Central memory CD4-positive, alpha-beta T cell (primary cell): ENCODE measurements around the gene CDC123.
A peak's percentile ranks its signal among the peaks of the same experiment; 100 is the strongest.
"Not testable (repeated sequence)": the region's sequence is repeated elsewhere in the genome, so short reads cannot be mapped to it uniquely, and the experiment has no call there.

Source experiments
- DNase-seq: peaks from one replicate; pipeline ENCODE4 v3.0.0; 2022

The CDC123 gene

DNA sequence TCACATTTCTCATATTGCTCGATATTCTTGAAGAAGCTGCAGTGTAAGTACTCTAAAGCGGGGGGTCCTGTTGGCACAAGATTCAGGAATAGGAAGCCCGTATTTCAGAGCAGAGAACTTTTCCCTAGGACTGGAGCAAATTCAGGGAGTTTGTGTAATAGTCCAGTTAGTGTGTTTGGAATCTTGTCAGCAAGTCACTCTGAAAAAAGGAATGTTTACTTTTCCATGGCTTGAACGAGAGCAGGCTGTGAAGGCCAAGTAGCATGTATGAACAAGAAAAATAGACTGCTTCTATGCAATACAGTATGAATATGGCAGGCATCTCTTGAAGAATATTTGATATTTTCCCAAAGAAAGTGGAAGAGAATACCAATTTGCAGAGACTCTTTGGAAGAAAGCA is 39.8 kb downstream of the CDC123 start:
- no peak for DNase-seq

DNA sequence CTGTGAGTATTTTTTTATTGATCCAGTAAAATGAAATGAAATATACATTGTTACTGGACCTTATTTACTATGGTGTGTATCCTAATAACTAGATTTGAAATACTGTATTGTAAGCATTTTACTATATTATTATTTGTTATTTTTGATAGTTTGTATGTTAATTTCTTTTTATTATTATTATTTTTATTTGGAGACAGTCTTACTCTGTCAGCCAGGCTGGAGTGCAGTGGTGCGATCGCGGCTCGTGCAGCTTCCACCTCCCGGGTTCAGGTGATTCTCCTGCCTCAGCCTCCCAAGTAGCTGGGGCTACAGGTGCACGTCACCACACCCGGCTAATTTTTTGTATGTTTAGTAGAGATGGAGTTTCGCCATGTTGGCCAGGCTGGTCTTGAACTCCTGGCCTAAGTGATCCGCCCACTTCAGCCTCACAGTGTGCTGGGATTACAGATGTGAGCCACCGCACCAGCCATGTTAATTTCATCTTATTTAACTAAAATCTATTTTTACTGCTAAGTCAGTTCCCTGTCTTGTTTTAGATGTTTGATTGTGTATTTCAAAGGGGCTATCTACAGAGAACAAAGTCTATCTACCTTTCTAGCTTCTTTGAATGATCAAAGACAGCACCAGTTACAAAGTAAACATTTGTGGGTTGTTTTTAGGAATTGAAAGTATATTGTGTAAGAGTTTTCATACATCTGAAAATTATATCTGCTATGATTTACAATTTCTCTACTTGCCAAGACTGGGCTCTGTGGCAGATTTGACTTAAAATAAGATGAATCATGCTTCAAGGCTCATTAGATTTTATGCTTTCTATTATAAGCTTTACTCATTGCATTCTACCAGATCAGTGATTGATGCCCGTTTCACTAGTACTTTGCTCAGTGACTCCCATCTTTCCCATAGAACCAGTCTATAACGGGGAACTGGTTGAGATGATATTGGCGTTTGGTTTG is 41.6 kb downstream of the CDC123 start:
- DNase-seq, result no peak

DNA sequence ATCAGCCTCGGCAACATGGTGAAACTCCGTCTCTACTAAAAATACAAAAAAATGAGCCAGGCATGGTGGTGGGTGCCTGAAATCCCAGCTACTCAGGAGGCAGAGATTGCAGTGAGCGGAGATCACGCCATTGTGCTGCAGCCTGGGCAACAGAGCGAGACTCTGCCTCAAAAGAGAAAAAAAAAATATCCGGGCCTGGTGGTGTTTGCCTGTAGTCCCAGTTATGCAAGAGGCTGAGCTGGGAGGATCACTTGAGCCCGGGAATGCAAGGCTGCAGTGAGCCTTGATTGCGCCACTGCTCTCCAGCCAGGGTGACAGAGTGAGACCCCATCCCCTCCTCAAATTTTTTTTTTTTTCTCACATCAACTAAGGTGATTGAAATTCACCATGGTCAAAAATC is 42.8 kb downstream of the CDC123 start:
- DNase-seq, result no peak

DNA sequence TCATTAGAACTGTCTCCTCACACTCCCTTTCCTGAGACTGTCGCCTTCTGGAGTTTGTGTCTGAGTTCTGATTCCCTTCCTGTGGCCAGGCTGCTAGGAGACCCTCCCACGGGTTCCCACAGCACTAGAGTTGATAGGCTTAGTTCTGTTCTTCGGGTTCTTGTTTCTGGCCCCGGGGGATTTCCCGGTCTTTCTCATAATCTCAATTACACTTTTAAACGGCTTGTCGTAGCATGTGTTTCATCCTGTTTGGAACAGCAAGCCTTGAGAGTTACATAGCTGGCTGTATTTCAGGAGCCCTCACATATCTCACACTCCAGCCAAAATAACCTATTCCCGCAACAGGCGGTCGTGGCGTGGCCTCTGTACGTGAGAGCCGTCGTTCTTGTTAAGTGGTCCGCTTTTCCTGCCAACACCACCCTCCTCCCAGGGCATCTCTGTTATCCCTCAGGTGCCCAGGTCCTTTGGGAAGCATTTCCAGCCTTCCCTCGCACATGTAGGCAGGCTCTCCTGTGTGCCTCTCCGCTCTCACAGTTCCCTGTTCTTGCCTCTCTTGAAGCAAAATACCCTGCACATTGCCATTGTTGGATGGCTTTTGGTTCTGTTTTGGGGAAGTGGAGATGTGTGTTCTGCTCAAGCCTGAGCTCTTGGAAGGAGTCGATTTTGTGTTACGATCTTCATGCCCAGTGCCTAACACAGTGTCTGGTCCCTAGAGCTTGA is 46.0 kb downstream of the CDC123 start:
- DNase-seq, result no peak

DNA sequence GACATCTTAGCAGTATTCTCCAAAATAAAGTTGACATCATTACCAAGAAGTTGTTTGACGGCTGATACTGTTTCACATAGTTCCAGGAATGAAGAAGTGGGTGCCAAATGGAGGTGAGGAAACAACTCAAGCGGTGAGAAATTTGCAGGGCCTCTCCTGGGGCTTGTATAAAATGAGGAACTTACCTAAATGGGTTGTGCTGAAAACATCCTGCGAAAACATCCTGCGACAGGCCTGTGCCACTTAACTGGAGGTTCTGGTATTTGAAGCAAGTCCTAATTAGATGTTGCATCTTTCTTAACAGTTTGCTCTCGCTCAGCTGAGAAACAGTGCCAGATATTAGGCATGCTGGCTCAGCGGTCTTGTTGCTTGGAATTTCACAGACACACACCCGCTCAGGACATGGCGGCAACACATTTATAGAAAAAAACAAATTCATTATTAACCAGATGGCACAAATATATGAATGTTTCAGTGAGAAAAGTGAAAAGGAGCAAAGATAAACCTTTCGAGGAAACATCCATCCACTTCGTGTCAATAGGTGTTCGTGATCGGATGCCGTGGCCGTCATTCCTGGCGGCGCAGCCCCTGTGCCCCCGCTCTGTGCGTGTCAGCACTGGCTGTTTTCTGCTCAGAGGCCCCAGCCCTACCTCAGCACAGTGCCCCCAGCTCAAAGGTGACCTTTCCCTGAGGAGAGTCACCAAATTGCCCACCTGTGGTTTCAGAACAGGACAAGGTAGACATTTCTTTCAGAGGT is 48.1 kb downstream of the CDC123 start:
- no peak for DNase-seq

DNA sequence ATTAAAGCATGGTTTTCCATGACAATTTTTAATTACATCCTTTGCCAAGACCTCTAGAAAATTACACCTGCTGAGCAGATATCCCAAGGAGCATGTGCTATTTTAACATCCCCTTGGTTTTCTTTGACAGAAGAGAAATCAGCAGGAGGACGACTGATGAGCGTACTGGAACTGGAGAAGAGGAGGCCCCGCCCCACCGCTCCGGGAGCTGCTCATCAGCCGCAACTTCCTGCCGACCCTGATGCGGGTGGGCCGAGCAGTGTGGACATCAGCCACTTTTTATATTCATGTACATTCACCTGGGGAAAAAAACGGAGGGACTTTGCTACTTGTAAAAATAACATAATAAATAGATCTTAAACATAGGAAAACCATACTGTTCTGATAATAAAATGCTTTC is 54.2 kb downstream of the CDC123 start:
- no peak for DNase-seq

DNA sequence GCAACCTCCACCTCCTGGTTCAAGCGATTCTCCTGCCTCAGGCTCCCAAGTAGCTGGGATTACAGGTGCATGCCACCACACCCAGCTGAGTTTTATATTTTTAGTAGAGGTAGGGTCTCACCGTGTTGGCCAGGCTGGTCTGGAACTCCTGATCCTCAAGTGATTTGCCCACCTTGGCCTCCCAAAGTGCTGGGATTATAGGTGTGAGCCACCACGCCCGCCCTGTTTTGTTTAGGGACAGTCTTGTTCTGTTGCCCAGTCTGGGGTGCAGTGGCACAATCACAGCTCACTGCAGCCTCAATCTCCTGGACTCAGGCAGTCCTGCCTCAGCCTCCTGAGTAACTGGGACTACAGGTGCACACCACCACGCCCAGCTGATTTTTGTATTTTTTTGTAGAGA is 54.7 kb downstream of the CDC123 start:
- DNase-seq, result not testable (repeated sequence)

DNA sequence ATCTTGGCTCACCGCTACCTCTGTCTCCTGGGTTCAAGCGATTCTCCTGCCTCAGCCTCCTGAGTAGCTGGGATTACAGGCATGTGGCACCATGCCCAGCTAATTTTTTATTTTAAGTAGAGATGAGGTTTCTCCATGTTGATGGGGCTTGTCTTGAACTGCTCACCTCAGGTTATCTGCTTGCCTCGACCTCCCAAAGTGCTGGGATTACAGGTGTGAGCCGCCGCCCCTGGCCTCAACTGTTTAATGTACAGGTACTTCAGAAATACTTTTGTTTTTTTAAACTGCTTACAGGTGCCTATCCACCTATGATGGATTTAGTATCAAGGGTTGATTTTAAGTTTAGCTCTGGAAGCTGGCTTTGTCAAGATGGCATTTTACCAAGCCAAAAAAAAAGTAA is 55.6 kb downstream of the CDC123 start:
- DNase-seq, result no peak

DNA sequence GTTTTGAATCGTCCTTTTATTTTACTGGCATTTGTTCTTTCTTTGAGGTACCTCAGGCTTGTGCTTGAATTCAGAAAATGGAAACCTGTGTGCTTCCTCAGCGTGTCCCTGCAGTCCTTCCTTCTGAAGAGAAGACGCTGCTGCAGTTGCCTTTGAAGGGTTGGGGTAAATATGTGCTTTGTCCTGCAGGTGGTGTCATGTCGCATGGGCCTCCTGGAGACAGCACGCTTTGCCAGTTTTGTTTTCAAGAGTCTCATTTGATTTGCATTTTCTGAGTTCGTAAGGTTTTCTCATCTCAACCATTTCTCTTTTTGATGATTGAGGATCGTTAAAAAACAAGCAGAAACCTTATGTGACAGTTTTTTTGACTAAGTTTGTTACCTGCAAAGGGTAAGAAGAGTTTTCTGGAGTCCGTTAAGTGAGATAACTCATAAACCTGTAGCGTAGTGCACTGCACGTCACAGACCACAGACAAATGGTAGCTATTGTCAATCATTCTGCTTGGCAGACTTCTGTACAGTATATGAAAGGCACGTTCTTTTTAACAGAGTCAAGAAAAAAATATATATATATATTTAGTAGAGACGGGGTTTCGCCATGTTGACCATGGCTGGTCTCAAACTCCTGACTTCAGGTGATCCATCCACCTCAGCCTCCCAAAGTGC is 57.0 kb downstream of the CDC123 start:
- no peak for DNase-seq

DNA sequence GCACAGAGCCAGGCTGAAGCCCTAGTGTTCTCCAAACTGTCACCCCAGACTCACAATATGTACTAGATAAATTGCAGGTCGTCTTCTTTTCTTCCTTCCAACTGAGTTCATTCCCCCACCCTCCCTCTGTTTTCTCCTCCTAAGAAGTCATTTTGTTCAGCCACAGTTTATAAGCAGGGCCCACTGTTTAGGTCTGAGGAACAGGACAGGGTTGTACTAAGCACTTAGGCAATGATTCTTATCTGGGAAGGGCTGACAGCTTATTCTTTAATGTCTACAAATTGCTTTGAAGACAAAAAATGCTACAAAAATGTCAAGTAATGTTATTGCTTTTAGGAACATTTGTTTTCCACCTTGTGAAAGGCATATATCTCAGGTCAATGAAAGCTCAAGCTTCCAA is 59.1 kb downstream of the CDC123 start:
- no peak for DNase-seq

DNA sequence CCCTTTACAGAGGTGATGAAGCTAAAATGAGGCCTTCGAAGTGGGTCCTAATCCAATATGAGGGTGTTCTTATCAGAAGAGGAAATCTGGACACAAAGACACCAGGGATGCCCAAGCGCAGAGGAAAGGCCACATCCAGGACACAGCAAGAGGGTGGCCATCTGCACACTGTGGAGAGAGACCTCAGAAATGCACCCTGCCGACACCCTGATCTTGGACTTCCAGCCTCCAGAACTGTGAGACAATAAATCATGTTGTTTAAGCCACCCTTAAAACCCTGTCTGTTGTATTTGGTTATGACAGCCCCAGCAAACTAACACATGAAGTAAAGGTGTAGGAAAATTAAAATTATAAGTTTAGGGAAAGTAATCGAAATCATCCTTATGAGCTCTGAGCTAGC is 64.0 kb downstream of the CDC123 start:
- DNase-seq, result no peak

DNA sequence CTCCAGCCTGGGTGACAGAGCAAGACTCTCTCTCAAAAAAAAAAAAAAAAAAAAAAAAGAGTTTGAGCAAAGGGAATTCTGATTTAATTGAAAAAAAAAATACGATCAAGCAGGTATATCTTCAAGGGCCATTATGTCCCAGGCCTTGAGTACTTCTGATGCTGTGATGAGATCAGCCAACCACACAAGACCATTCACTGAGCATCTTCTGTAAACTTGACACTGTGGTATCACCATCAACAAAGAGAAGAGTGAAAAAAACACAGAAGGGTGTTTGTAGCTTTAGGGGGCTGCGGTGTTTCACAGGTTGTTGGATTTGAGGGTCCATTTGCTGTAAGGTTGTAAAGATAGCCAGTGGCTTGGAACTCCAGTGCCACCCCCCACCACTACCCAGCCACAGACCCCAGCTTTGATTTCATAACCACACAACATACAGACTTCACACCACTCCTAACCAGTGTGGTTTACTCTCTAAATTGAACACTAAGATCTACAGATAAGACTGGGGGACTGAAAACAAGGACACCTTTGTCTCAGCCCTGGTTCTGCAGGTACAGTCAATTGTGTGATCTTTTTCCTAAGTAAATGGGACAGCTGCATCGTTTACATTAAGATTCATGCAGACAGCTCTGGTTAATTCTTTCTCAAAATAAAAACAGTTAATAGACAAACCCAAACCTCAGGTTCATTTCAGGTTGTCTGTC is 66.4 kb downstream of the CDC123 start:
- no peak for DNase-seq

DNA sequence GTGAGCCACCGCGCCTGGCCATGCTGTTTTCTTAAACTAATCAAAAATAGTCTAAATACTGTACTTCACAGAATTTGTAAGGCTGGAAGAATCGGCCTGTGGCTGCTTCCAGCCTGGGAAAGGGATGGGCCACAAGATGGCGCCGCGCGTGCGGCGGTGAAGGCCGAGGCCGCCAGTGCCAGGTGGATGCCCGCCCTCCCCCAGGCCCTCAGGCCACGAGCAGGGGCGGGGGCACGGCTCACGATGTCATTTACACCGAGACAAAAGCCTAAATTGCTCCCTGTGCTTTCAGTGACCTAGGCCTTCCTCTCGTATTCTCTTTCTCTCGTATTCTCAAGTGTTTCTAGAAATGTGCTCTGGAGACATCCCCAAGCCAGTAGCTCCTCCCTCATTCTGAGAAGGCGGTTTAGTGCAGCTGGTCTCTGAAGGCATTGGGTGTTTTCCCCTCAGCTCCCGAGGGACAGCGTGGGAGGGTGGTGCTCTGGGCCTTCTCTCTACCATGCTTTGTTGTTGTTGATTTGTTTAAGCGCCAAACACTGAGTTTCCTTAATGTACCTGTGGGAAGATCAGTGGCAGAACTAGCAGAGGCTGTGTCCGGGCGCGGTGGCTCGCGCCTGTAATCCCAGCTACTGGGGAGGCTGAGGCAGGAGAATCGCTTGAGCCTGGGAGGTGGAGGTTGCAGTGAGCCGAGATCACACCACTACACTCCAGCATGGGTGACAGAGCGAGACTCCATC is 68.4 kb downstream of the CDC123 start:
- peak; percentile 58 for DNase-seq

DNA sequence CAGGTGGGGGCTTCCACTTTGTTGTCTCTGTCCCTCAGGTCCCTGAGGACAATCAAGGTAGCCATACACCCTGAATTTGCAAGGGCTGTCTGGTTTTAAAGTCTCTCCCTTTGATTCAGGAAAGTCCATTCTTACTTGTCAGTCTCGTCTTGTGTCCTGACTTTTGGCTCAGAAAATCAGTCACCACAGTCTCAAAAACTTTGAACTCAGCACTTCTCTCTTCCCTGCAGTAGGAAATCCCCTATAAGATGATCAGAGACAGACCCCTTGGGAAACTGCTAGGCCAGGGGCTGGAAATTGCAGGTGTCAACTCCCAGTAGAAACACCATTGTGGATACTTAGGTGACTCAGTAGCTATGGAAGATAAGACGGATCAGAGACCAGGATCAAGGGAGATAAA is 73.1 kb downstream of the CDC123 start:
- no peak for DNase-seq

DNA sequence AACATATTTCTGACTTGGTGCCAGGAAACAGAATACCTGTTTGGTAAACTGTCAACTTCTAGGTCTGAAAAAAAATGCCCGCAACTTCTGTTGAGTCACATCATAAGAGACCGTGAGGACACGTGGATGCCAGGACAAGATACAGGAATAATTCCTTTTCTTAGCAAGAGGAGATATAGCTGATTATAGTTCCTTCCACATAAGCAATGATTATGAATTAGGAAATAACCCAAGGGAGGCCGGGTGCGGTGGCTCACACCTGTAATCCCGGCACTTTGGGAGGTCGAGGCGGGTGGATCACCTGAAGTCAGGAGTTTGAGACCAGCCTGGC is 75.2 kb downstream of the CDC123 start:
- DNase-seq, result no peak

DNA sequence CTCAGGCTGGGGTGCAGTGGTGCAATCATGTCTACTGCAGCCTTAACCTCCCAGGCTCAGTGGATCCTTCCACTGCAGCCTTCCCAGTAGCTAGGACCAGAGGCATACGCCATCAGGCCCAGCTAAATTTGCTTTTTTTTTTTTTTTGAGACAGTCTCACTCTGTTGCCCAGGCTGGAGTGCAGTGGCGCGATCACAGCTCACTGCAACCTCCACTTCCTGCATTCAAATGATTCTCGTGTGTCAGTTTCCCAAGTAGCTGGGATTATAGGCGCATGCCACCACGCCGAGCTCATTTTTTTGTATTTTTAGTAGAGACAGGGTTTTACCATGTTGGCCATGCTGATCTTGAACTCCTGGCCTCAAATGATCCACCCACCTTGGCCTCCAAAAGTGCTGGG is 81.9 kb downstream of the CDC123 start:
- DNase-seq, result not testable (repeated sequence)

DNA sequence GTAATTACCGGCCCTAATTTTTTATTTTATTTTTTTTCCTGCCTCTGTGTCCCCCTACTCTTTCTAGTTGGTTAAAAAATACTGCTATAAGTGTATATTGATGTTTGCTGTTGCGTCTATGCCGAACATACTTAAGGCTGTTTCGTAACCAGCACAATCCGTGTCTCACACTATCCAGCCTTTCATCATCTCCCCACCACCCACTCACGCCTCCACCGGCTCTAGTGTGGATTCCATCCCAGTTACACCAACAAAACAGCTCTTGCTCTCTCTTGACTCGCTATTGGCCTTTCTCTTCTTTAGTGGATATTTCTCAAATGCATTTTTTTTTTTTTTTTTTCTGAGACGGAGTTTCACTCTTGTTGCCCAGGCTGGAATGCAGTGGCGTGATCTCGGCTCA is 83.3 kb downstream of the CDC123 start:
- no peak for DNase-seq

DNA sequence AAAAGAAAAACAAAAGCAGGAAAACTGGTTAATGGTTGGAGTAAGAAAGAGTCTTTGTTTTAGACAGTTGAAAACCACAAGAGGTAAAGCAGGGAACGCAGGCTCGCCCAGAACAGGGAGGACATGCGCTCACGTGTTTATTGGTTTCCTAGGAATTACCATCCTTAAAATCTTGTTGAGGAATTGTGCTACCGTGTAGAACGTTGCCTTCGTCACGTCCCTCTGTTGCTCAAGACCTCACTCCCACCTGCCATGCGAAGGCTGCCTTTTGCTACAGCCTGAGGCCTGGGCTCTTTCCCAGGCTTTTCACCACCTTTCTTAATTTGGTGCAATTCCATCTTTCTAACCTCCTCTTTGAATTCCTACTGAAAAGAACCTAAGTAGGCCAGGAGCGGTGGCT is 91.8 kb downstream of the CDC123 start:
- no peak for DNase-seq

DNA sequence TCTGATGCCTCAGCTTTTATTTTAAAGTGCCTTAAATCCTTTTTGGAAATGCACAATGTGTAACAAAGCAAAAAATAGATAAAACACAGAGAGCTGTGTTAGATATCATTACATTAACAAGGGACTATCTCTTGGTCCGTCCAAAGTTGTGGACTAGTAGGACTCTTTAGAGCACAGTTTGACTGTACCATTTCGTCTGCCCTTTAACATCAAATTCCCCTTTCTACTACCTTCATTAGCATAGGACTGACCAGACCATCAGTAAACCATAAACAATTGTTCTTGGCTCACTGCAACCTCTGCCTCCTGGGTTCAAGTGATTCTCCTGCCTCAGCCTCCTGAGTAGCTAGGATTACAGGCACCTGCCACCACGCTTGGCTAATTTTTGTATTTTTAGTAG is 101.8 kb downstream of the CDC123 start:
- DNase-seq, result not testable (repeated sequence)

DNA sequence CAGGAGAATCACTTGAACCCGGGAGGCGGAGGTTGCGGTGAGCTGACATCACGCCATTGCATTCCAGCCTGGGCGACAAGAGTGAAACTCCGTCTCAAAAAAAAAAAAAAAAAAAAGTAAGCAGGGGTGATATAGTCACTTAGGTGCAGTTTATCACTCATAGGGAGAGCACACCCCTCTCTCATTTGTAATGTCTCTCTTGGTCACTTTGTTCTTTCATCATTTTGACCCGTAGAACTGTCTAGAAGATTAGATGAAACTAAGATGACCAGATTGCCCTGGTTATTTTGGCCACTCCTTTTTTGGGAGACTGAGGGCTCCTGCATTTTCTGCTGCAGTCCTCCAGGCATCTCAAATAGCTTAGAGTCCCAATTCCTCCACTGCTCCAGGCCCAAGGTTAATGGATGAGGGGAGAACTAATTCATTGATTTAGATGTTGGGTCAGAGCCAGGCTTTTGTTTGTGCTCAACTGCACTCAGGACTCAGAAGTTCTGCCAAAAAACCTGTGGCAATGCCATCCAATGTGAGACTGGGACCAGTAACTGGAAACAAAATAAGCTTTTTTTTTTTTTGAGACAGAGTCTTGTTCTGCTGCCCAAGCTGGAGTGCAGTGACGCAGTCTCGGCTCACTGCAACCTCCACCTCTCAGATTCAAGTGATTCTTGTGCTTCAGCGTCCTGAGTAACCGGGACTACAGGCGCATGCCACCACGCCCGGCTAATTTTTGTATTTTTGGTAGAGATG is 103.4 kb downstream of the CDC123 start:
- DNase-seq, result no peak
